ENCODE measurements around the gene GRIA2. TPM values are rescaled to one million over a fixed set of nuclear protein-coding genes. Genes with fewer than 3 reads are reported as not detected.

GRIA2 gene
- total RNA-seq, 1 donor from 2014 or later = 0.07 TPM

DNA sequence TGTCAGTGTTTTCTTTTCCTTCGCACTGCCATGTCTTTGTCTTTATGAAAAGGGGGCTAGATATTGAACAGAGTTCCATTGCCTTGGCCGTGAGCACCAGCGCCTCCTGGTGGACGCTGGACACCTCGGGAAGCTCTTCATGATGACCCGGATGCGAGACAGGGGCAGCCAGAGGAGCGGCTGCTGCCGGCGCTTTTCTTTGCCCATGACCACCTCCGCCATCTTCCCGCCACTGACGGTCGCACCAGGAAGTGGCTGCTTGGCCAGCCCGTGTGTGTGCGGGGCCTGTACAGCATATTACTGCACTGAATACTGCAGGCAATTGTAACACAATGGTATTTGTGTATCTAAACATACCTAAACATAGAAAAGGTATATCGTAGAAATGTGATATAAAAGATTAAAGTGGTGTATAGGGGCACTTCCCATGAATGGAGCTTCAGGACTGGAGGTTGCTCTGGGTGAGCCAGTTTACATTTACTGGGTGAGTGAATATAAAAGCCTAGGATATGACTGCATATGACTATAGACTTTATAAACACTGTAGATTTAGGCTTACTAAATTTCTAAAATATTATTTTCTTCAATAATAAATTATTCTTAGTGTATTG lies 15.8 kb upstream of the GRIA2 start:
- Histone ChIP-seq H3K9ac (no peak overlapping the region), H3F3A (ENCODE audit: low read depth) (no peaks in the 10 kb centered on the region), H3K27ac (no peak overlapping the region), H3K4me3 (no peak overlapping the region), H3K4me1 (no peaks in the 10 kb centered on the region), H3K27me3 (no peaks in the 10 kb centered on the region), H3K9me3 (ENCODE audit: low read depth) (no peaks in the 10 kb centered on the region), H4K20me1 (ENCODE audit: low read depth) (no peaks in the 10 kb centered on the region), H3K36me3 (no peaks in the 10 kb centered on the region), H3K4me2 (no peak overlapping the region), H2AFZ (replicated peaks) (peak overlapping the region; percentile 34), H3K79me2 (ENCODE audit: low read depth) (no peaks in the 10 kb centered on the region)
- TF ChIP-seq EZH2 (IDR thresholded peaks at IDR 0.05) = no peak
- TF ChIP-seq, protein P1, sequence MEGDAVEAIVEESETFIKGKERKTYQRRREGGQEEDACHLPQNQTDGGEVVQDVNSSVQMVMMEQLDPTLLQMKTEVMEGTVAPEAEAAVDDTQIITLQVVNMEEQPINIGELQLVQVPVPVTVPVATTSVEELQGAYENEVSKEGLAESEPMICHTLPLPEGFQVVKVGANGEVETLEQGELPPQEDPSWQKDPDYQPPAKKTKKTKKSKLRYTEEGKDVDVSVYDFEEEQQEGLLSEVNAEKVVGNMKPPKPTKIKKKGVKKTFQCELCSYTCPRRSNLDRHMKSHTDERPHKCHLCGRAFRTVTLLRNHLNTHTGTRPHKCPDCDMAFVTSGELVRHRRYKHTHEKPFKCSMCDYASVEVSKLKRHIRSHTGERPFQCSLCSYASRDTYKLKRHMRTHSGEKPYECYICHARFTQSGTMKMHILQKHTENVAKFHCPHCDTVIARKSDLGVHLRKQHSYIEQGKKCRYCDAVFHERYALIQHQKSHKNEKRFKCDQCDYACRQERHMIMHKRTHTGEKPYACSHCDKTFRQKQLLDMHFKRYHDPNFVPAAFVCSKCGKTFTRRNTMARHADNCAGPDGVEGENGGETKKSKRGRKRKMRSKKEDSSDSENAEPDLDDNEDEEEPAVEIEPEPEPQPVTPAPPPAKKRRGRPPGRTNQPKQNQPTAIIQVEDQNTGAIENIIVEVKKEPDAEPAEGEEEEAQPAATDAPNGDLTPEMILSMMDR (IDR thresholded peaks at IDR 0.05) = peak; percentile 65
- H3K4me1 Mint-ChIP-seq = no peaks in the 10 kb centered on the region
- peak; percentile 51 for DNase-seq (ENCODE audit: low spot score)
- no peaks in the 10 kb centered on the region for H3K9me3 Mint-ChIP-seq
- H3K4me3 Mint-ChIP-seq = no peak overlapping the region
- no peak overlapping the region for H3K27ac Mint-ChIP-seq
- no peaks in the 10 kb centered on the region for H3K36me3 Mint-ChIP-seq
- H3K27me3 Mint-ChIP-seq (ENCODE audit: insufficient read depth, low read depth) = peaks cover 2% of the 10 kb centered on the region

DNA sequence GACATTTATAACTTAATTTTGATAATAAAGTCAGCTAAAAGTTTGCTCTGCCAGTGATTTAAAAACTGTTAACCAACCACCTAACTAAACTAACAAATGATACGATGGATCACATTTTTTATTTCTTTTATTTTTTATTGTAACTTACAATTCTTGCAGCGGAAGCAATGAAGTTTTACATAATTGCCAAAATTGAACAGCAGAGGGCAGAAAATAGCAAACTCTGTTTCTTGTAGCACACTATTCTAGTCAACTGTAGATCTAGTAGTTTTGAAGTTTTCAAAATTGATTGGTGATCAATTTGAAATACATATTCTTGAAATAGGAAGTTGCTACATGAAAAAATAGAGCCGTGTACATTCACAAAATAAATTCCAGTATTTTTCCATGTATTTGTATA lies 2.8 kb upstream of the GRIA2 start:
- Histone ChIP-seq H3K9me3 (ENCODE audit: low read depth) (no peaks in the 10 kb centered on the region), H3K4me1 (no peaks in the 10 kb centered on the region), H2AFZ (replicated peaks) (no peak overlapping the region), H3K4me3 (no peak overlapping the region), H3K27ac (no peak overlapping the region), H3K9ac (no peak overlapping the region), H3K4me2 (no peak overlapping the region), H3K79me2 (ENCODE audit: low read depth) (no peaks in the 10 kb centered on the region), H3K36me3 (no peaks in the 10 kb centered on the region), H3F3A (ENCODE audit: low read depth) (peaks cover 12% of the 10 kb centered on the region), H4K20me1 (ENCODE audit: low read depth) (peaks cover 24% of the 10 kb centered on the region), H3K27me3 (peaks cover 49% of the 10 kb centered on the region)
- H3K4me3 Mint-ChIP-seq = no peak overlapping the region
- H3K9me3 Mint-ChIP-seq = no peaks in the 10 kb centered on the region
- no peak for TF ChIP-seq EZH2 (IDR thresholded peaks at IDR 0.05)
- TF ChIP-seq, protein P1 (IDR thresholded peaks at IDR 0.05) = peak; percentile 75
- H3K27ac Mint-ChIP-seq = no peak overlapping the region
- peak; percentile 35 for DNase-seq (ENCODE audit: low spot score)
- peaks cover 15% of the 10 kb centered on the region for H3K4me1 Mint-ChIP-seq
- H3K36me3 Mint-ChIP-seq = no peaks in the 10 kb centered on the region
- peaks cover 27% of the 10 kb centered on the region for H3K27me3 Mint-ChIP-seq (ENCODE audit: insufficient read depth, low read depth)

DNA sequence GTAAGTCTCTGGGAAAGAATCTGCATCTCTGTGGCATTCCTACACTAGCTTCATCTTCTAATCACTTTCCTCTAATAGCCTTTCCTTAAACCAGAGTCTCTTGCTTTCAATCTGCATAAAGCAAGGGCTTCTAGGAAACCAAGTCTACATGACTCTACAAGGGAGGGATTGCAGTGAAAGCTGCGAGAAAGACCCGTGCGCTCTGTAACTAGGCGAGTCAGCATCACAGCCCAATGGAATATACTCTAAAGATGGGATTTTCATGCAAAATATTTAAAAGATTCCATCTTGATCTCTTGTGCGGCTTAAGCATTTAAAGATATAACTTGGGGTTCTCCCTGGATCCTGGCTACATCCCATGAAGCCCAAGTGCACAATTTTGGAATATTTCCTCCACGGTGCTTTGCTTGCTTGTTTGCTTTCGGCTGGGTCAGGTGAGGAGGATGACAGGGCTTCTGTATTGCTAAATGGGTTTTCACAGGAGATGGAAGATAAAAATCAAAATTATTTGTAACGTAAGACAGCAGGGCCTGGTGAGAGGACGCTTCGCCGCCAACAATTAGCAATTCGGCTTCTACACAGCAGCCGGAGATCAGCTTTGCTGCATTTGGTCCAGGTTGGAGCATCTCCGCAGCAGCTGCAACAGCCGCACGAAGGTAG lies 687 bp upstream of the GRIA2 start:
- TF ChIP-seq EZH2 (IDR thresholded peaks at IDR 0.05) (peak; percentile 30), EZH2phosphoT487 (IDR thresholded peaks at IDR 0.05) (no peak)
- TF ChIP-seq, protein P1 (IDR thresholded peaks at IDR 0.05) = no peak
- no peaks in the 10 kb centered on the region for H3K9me3 Mint-ChIP-seq
- Histone ChIP-seq H3K27me3 (peaks cover 71% of the 10 kb centered on the region), H3K9me3 (ENCODE audit: low read depth) (no peaks in the 10 kb centered on the region), H4K20me1 (ENCODE audit: low read depth) (peaks cover 24% of the 10 kb centered on the region), H3K4me2 (no peak overlapping the region), H3K4me1 (no peaks in the 10 kb centered on the region), H3K79me2 (ENCODE audit: low read depth) (no peaks in the 10 kb centered on the region), H3K4me3 (no peak overlapping the region), H3K36me3 (no peaks in the 10 kb centered on the region), H2AFZ (replicated peaks) (no peak overlapping the region), H3F3A (ENCODE audit: low read depth) (peaks cover 12% of the 10 kb centered on the region), H3K9ac (no peak overlapping the region), H3K27ac (no peak overlapping the region)
- H3K4me3 Mint-ChIP-seq = peak overlapping the region; percentile 63
- DNase-seq (ENCODE audit: low spot score) = no peak
- peaks cover 36% of the 10 kb centered on the region for H3K27me3 Mint-ChIP-seq (ENCODE audit: insufficient read depth, low read depth)
- H3K27ac Mint-ChIP-seq = no peak overlapping the region
- H3K36me3 Mint-ChIP-seq = no peaks in the 10 kb centered on the region
- H3K4me1 Mint-ChIP-seq = peaks cover 27% of the 10 kb centered on the region
